GOT3 (cell line): Measurements from ENCODE around the gene LHFPL3.
"Not testable (repeated sequence)": the region's sequence is repeated elsewhere in the genome, so short reads cannot be mapped to it uniquely, and the experiment has no call there.

ENCODE experiments used
- DNase-seq: peaks from one replicate; lab custom pipeline; 2025; ENCODE audit warnings: mixed read lengths; lab: John Stamatoyannopoulos, UW

Gene LHFPL3

GRCh38 chr7:104895522-104896236 lies 567.3 kb downstream of the LHFPL3 start:
- no peak for DNase-seq

GRCh38 chr7:104898434-104898833 lies 570.0 kb downstream of the LHFPL3 start:
- no peak for DNase-seq

- no peak for DNase-seq
Observed at GRCh38 chr7:104900525-104901239, 572.3 kb downstream of the LHFPL3 start.

GRCh38 chr7:104901240-104901619 lies 572.8 kb downstream of the LHFPL3 start:
- no peak for DNase-seq

- no peak for DNase-seq
Observed at GRCh38 chr7:104902183-104902582, 573.8 kb downstream of the LHFPL3 start.

- no peak for DNase-seq
Observed at GRCh38 chr7:104903044-104903443, 574.6 kb downstream of the LHFPL3 start.

- DNase-seq = no peak
Observed at GRCh38 chr7:104903846-104904245, 575.4 kb downstream of the LHFPL3 start.

GRCh38 chr7:104906032-104906431 lies 577.6 kb downstream of the LHFPL3 start:
- DNase-seq = no peak

GRCh38 chr7:104906556-104906955 lies 578.2 kb downstream of the LHFPL3 start:
- DNase-seq = no peak

GRCh38 chr7:104908636-104909035 lies 580.2 kb downstream of the LHFPL3 start:
- no peak for DNase-seq

- DNase-seq = no peak
Observed at GRCh38 chr7:104909096-104909495, 580.7 kb downstream of the LHFPL3 start.

- DNase-seq = no peak
Observed at GRCh38 chr7:104914421-104914820, 586.0 kb downstream of the LHFPL3 start.

- no peak for DNase-seq
Observed at GRCh38 chr7:104921596-104921995, 593.2 kb downstream of the LHFPL3 start.

- no peak for DNase-seq
Observed at GRCh38 chr7:104922182-104923009, 594.0 kb downstream of the LHFPL3 start.

- DNase-seq = peak; percentile 21
Observed at GRCh38 chr7:104923010-104923421, 594.6 kb downstream of the LHFPL3 start.

GRCh38 chr7:104926189-104926588 lies 597.8 kb downstream of the LHFPL3 start:
- DNase-seq = not testable (repeated sequence)

- no peak for DNase-seq
Observed at GRCh38 chr7:104926601-104927041, 598.2 kb downstream of the LHFPL3 start.

- DNase-seq = no peak
Observed at GRCh38 chr7:104927055-104927454, 598.7 kb downstream of the LHFPL3 start.

GRCh38 chr7:104928721-104929400 lies 600.5 kb downstream of the LHFPL3 start:
- DNase-seq = no peak

- no peak for DNase-seq
Observed at GRCh38 chr7:104929921-104930320, 601.5 kb downstream of the LHFPL3 start.

GRCh38 chr7:104931181-104931781 lies 602.9 kb downstream of the LHFPL3 start:
- no peak for DNase-seq

GRCh38 chr7:104933022-104933421 lies 604.6 kb downstream of the LHFPL3 start:
- DNase-seq = no peak
